Renal cortex interstitium (tissue), 11 donors: ENCODE measurements around the gene PF4V1. TPM values are rescaled to one million over a fixed set of nuclear protein-coding genes. Genes with fewer than 3 reads are reported as not detected.
"Not testable (repeated sequence)": the region's sequence is repeated elsewhere in the genome, so short reads cannot be mapped to it uniquely, and the experiment has no call there.

ENCODE experiments used
- DNase-seq, 11 donors: peaks; one replicate each; pipeline ENCODE4 v3.0.0-alpha.2; 2013; ENCODE audit warnings: low read depth in 9 of 11, low spot score in 4 of 11; ENCODE audit errors: extremely low read depth in 1 of 11
- polyA plus RNA-seq, 3 donors: library from polyadenylated mRNA; unstranded; fragments of 120-200 nt; gene quantifications; one replicate each; pipeline ENCODE4 v1.2.1, GENCODE V29; 2013; ENCODE audit not compliant: insufficient read length in 3 of 3

The PF4V1 gene
- polyA plus RNA-seq, 3 donors = 0.49 to 0.57 TPM; not detected in 1

- no peak for DNase-seq
Measured at GRCh38 chr4:73895201-73896175, 42.4 kb downstream of the PF4V1 start.

GRCh38 chr4:73896416-73896815, 43.3 kb downstream of the PF4V1 start:
- DNase-seq = no peak

GRCh38 chr4:73897380-73898136, 44.5 kb downstream of the PF4V1 start:
- no peak for DNase-seq

GRCh38 chr4:73899338-73899737, 46.2 kb downstream of the PF4V1 start:
- DNase-seq = not testable (repeated sequence)

- no peak for DNase-seq
Measured at GRCh38 chr4:73901031-73901430, 47.9 kb downstream of the PF4V1 start.

GRCh38 chr4:73902038-73902637, 49.0 kb downstream of the PF4V1 start:
- no peak for DNase-seq

GRCh38 chr4:73902817-73903547, 49.9 kb downstream of the PF4V1 start:
- no peak for DNase-seq

Other genes starting within 250 kb of the PF4V1 start
- gene RASSF6, start 232.9 kb upstream of the PF4V1 start, polyA plus RNA-seq = 1 to 10 TPM; 4.7 to 9.2 (median 7.0) TPM
- 1 to 10 TPM in 2 of 3 donors, under 1 TPM in 1; 0.57 to 4.3 (median 1.4) TPM for gene CXCL8, start 112.7 kb upstream of the PF4V1 start, polyA plus RNA-seq
- under 1 TPM; 0.12 to 0.14 (median 0.13) TPM for gene CXCL6, start 16.6 kb upstream of the PF4V1 start, polyA plus RNA-seq
- under 1 TPM; 0.27 to 0.89 (median 0.55) TPM for gene CXCL1, start 16.1 kb downstream of the PF4V1 start, polyA plus RNA-seq
- 1 to 10 TPM; 5.2 to 8.4 (median 7.6) TPM for gene PF4, start 128.7 kb downstream of the PF4V1 start, polyA plus RNA-seq
- 10 to 100 TPM; 15.6 to 25.4 (median 22.7) TPM for gene PPBP, start 134.9 kb downstream of the PF4V1 start, polyA plus RNA-seq
- under 1 TPM; 0.11 to 0.17 (median 0.12) TPM for gene CXCL5, start 145.4 kb downstream of the PF4V1 start, polyA plus RNA-seq
- gene CXCL3, start 185.4 kb downstream of the PF4V1 start, polyA plus RNA-seq = under 1 TPM; 0.10 to 0.30 (median 0.24) TPM
- gene CXCL2, start 245.9 kb downstream of the PF4V1 start, polyA plus RNA-seq = under 1 TPM; 0.17 to 0.42 (median 0.34) TPM